HG02623 (cell line): ENCODE data around the gene PCDH17.

ENCODE experiments used
- ATAC-seq: cut with Tn5 transposase; IDR thresholded peaks from one replicate; pipeline ENCODE4 v1.9.1; 2021; ENCODE audit warnings: moderate library complexity; ENCODE audit not compliant: unreplicated experiment

Gene PCDH17

GRCh38 chr13:57631596-57632275 is at the start of gene PCDH17:
Gene PCDH17, plus strand, starts transcription at chr13:57631744. Its CDS starts 803 bp downstream, at chr13:57632547.
- ATAC-seq = no peak

- no peak for ATAC-seq
Observed at GRCh38 chr13:57582032-57582431, 49.5 kb upstream of the PCDH17 start.

- no peak for ATAC-seq
Observed at GRCh38 chr13:57583529-57583928, 48.0 kb upstream of the PCDH17 start.

- ATAC-seq = no peak
Observed at GRCh38 chr13:57588639-57589038, 42.9 kb upstream of the PCDH17 start.

- ATAC-seq = no peak
Observed at GRCh38 chr13:57595775-57596174, 35.8 kb upstream of the PCDH17 start.

- no peak for ATAC-seq
Observed at GRCh38 chr13:57601536-57601935, 30.0 kb upstream of the PCDH17 start.

- ATAC-seq = no peak
Observed at GRCh38 chr13:57604442-57604841, 27.1 kb upstream of the PCDH17 start.

- ATAC-seq = no peak
Observed at GRCh38 chr13:57611969-57612368, 19.6 kb upstream of the PCDH17 start.

GRCh38 chr13:57612568-57612967 is 19.0 kb upstream of the PCDH17 start:
- ATAC-seq = no peak

GRCh38 chr13:57624565-57625435 is 6.7 kb upstream of the PCDH17 start:
- peak; percentile 67 for ATAC-seq

- ATAC-seq = no peak
Observed at GRCh38 chr13:57627663-57628062, 3.9 kb upstream of the PCDH17 start.

- ATAC-seq = no peak
Observed at GRCh38 chr13:57629391-57629804, 2.1 kb upstream of the PCDH17 start.

- ATAC-seq = peak; percentile 59
Observed at GRCh38 chr13:57629821-57630235, 1.7 kb upstream of the PCDH17 start.

GRCh38 chr13:57630661-57631595 is 616 bp upstream of the PCDH17 start:
- ATAC-seq = no peak

GRCh38 chr13:57632276-57633140 is 964 bp downstream of the PCDH17 start:
- ATAC-seq = no peak

GRCh38 chr13:57633141-57633949 is 1.8 kb downstream of the PCDH17 start:
- no peak for ATAC-seq

- no peak for ATAC-seq
Observed at GRCh38 chr13:57633950-57634838, 2.6 kb downstream of the PCDH17 start.

GRCh38 chr13:57634839-57635165 is 3.3 kb downstream of the PCDH17 start:
- no peak for ATAC-seq
